K562 treated with DMSO at 1 percent for 4 hours (cell line): ENCODE data around the gene GJC1. TPM values are rescaled to one million over a fixed set of nuclear protein-coding genes. Genes with fewer than 3 reads are reported as not detected.

Experiments
- total RNA-seq: library from RNA; unstranded; fragments of 300-600 nt; gene quantifications from 2 replicates; pipeline ENCODE4 v1.2.3, GENCODE V29; 2022; ENCODE audit not compliant: insufficient read depth

GJC1 gene
- not detected in 2 replicates for total RNA-seq

DNA sequence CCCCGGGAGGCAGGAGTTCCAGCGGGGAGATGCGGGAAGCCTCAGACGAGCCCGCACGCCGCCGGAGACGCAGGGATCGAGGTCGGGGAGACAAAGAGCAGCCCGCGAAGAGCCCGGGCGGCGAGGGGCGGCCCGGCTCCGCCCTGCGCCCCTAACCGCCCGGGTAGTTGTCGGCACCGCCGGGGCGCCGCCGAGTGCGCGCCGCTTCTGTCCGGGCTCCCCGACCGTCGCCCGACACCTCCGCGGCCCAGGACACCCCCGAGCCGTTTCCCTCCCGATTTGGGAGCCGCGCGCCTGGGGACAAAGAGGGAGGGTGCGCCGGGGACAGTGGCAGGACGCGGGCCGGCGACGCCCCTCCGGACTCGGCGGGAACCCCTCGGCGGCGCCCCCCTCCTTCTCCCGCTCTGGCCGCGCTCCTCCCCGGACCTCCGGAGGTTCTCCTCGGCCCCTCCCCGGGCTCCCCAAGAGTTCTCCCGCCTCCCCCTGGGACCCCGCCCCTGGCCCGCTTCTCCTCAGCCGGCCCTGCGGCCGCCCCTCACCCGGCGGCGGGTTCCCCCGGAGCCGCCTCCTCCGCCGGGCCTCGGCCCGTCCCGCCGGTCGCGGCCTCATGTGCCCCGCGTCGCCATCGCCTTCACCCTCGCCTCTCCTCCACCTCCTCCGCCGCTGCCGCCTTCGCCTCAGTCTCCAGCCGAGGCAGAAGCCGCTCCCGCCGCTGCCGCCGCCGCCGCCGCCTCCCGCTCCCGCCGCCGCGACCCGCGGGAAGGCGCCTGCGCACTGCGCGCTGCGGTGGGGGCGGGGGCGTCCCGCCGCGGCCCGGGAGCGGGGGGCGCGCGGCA is at the start of gene GJC1:
TSS of gene GJC1 (minus strand) at position 765 of the 836 bp plus-strand sequence. CDS start 24,470 bp downstream, outside the sequence.

DNA sequence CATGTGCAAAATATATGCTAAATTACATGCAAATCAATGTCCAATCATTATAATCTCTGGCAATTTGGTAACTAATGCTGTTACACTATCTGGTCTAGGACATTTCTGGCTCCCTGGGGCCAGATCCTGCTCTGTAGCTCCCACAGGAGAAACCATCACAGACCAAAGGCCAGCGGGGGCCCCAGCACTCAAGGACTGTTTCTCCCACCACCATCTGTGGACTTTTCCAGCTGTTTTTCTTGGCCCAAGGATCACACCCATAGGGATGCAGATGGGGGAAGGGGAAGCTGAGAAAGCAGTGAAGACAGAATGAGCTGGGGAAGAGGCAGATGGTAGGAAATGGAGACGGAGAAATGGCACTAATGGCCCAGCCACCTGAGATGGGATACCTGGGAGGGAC is 17.5 kb upstream of the GJC1 start, which contains the start of gene HIGD1B:
TSS of gene HIGD1B (plus strand) at position 298 of the 400 bp plus-strand sequence. CDS start 270 bp downstream, outside the sequence.

DNA sequence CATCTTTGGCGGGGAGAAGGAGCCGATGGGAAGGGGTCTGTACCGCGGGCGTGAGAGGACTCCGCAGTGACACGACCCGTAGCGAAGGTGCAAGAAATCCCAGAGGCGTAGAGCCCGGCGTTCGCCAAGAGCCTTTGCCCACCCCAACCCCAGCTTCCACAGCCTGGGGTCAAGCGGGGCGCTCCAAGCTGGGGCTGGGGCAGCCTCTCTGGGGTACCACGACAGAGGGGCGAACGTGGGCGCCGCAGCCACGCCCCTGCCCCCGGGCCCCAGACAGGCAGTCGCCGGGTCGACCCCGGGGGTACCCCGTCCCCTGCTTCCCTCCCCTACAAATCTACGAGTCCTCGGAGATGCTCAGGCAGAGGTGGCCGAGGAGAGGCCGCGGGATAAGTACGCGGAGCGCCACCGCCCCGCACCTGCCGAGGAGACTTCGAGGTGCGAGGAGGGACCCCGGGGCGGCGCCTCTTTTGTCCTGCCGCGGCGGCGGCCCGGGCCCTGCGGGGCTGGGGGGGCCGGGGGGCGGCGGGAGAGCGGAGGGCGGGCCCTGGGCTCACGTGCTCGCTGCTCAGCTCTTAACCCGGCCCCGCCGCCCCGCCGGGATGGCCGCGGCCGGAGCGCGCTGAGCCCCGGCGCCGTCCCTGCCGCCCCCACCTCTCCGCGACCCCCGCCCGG is 71.5 kb downstream of the GJC1 start, which contains the start of gene ADAM11:
TSS of gene ADAM11 (plus strand) at position 575 of the 672 bp plus-strand sequence. CDS start 212 bp downstream, outside the sequence.

Other genes with a start within 250 kb of the GJC1 start
- not detected in 2 replicates for gene MEIOC, start 173.8 kb downstream of the GJC1 start, total RNA-seq
- gene CCDC43, start 140.5 kb downstream of the GJC1 start, total RNA-seq, result 12.0 and 14.9 TPM in 2 replicates
- gene DBF4B, start 121.6 kb downstream of the GJC1 start, total RNA-seq, result 11.9 and 21.0 TPM in 2 replicates
- 0.13 TPM in 1 of 2 replicates, not detected in the other for gene ADAM11, start 71.3 kb downstream of the GJC1 start, total RNA-seq
- gene HIGD1B, start 17.6 kb upstream of the GJC1 start, total RNA-seq, result not detected in 2 replicates
- 75.0 and 82.9 TPM in 2 replicates for gene EFTUD2, start 69.2 kb upstream of the GJC1 start, total RNA-seq
- 2.8 and 3.2 TPM in 2 replicates for gene GFAP, start 85.2 kb upstream of the GJC1 start, total RNA-seq
- 16.8 and 21.5 TPM in 2 replicates for gene KIF18B, start 117.5 kb upstream of the GJC1 start, total RNA-seq
- gene C1QL1, start 138.0 kb upstream of the GJC1 start, total RNA-seq, result not detected in 2 replicates
- gene DCAKD, start 221.3 kb upstream of the GJC1 start, total RNA-seq, result 33.7 and 38.0 TPM in 2 replicates
- 83.6 and 100 TPM in 2 replicates for gene NMT1, start 231.0 kb upstream of the GJC1 start, total RNA-seq